Measurements from ENCODE around the gene DTX1.

DNA sequence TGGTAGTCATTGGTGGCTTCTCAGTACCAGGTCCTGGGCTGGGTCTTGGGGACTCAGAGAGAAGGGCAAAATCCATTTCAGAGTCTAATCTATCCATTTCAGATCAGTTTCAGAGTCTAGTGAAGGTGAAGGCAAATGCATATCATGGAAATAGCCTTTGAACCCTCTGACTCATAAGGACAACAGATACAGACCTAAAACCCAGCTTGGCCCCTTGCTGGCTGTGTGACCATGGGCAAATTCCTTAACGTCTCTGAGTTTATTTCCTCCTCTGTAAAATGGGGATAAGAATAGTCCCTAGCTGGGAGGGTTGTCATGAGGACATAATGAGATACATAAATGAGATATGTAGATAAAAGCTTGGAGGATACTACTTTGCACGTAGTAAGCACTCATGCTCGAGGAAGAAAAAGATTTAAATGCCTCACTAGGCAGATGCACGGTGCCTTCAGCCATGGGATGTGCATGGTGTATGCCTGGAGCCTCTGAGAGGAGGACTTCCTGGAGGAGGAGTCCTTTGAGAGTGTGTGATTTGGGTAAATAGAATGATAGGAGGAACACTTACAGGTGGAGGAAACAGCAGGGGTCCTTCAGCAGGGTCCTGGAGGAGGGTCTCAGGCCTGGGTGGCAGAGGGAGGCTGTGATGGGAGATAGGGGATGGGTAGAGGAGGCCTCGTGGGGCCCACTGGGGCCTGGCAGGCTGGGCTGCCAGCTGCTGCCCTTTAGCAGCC lies 8.0 kb downstream of the DTX1 start:
- TF ChIP-seq, protein P1, sequence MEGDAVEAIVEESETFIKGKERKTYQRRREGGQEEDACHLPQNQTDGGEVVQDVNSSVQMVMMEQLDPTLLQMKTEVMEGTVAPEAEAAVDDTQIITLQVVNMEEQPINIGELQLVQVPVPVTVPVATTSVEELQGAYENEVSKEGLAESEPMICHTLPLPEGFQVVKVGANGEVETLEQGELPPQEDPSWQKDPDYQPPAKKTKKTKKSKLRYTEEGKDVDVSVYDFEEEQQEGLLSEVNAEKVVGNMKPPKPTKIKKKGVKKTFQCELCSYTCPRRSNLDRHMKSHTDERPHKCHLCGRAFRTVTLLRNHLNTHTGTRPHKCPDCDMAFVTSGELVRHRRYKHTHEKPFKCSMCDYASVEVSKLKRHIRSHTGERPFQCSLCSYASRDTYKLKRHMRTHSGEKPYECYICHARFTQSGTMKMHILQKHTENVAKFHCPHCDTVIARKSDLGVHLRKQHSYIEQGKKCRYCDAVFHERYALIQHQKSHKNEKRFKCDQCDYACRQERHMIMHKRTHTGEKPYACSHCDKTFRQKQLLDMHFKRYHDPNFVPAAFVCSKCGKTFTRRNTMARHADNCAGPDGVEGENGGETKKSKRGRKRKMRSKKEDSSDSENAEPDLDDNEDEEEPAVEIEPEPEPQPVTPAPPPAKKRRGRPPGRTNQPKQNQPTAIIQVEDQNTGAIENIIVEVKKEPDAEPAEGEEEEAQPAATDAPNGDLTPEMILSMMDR (conservative IDR thresholded peaks at IDR 0.05; ENCODE audit: low read depth, low read length): no peak
- TF ChIP-seq EZH2 (IDR thresholded peaks at IDR 0.05; ENCODE audit: borderline replicate concordance, low read depth, low read length, poor library complexity, severe bottlenecking): no peak
